CD4-positive, alpha-beta T cell treated with Interleukin-10 for 1 hour (primary cell): ENCODE results near the gene BPIFB2.

Experiments used
- DNase-seq: peaks from one replicate; pipeline ENCODE4 v3.0.0-alpha.2; 2020

The BPIFB2 gene

GRCh38 chr20:33022694-33023438 lies 15.4 kb downstream of the BPIFB2 start:
- DNase-seq: no peak

- DNase-seq: no peak
These were observed 16.1 kb downstream of the BPIFB2 start for GRCh38 chr20:33023439-33024242.

GRCh38 chr20:33024243-33024560 lies 16.7 kb downstream of the BPIFB2 start:
- no peak for DNase-seq

- no peak for DNase-seq
These were observed 17.3 kb downstream of the BPIFB2 start for GRCh38 chr20:33024609-33025317.

- no peak for DNase-seq
These were observed 17.9 kb downstream of the BPIFB2 start for GRCh38 chr20:33025318-33025876.

GRCh38 chr20:33026072-33026778 lies 18.7 kb downstream of the BPIFB2 start:
- DNase-seq: no peak

- DNase-seq: no peak
These were observed 19.6 kb downstream of the BPIFB2 start for GRCh38 chr20:33026779-33027759.

GRCh38 chr20:33027769-33028751 lies 20.6 kb downstream of the BPIFB2 start:
- DNase-seq: no peak

- no peak for DNase-seq
These were observed 21.4 kb downstream of the BPIFB2 start for GRCh38 chr20:33028875-33029274.

GRCh38 chr20:33030076-33030475 lies 22.6 kb downstream of the BPIFB2 start:
- no peak for DNase-seq

GRCh38 chr20:33030569-33030968 lies 23.1 kb downstream of the BPIFB2 start:
- no peak for DNase-seq

- no peak for DNase-seq
These were observed 24.0 kb downstream of the BPIFB2 start, which contains the start of gene BPIFB6 for GRCh38 chr20:33031531-33031930. BPIFB6 (plus strand) TSS chr20:33031648; CDS start chr20:33031648, 0 bp downstream.

GRCh38 chr20:33032555-33032954 lies 25.1 kb downstream of the BPIFB2 start:
- no peak for DNase-seq

GRCh38 chr20:33033381-33033780 lies 25.9 kb downstream of the BPIFB2 start:
- no peak for DNase-seq

- DNase-seq: no peak
These were observed 26.6 kb downstream of the BPIFB2 start for GRCh38 chr20:33034115-33034514.

GRCh38 chr20:33034901-33035492 lies 27.5 kb downstream of the BPIFB2 start:
- DNase-seq: no peak

GRCh38 chr20:33037456-33037855 lies 30.0 kb downstream of the BPIFB2 start:
- no peak for DNase-seq

GRCh38 chr20:33038243-33038642 lies 30.7 kb downstream of the BPIFB2 start:
- no peak for DNase-seq

GRCh38 chr20:33042430-33042829 lies 34.9 kb downstream of the BPIFB2 start:
- DNase-seq: no peak
